ENCODE measurements around the gene CLSTN2.

GRCh38 chr3:139975594-139976365 is 40.8 kb downstream of the CLSTN2 start:
- TF ChIP-seq CTCF (IDR thresholded peaks at IDR 0.05; ENCODE audit: low read length) (no peak), EZH2 (optimal IDR thresholded peaks at IDR 0.05; ENCODE audit: low read depth, low read length) (no peak)

All from MM.1S (cell line).